Breast epithelium (tissue), 3 donors: Measurements from ENCODE around the gene ZNF562.

Source experiments
- POLR2AphosphoS5 ChIP-seq, 3 donors: sonication (generic); formaldehyde crosslinking; IDR thresholded peaks; one replicate each; pipeline ENCODE4 v1.6.1; 2017; ENCODE audit warnings: antibody characterized with exemption in 3 of 3
- TF ChIP-seq, protein P1 (sequence below), 3 donors: fragments of 450-650 bp; IDR thresholded peaks; one replicate each; pipeline ENCODE4 v1.5.1; 2016 to 2017; ENCODE audit warnings: antibody characterized with exemption in 3 of 3, mild to moderate bottlenecking in 3 of 3, moderate library complexity in 3 of 3

DNA sequence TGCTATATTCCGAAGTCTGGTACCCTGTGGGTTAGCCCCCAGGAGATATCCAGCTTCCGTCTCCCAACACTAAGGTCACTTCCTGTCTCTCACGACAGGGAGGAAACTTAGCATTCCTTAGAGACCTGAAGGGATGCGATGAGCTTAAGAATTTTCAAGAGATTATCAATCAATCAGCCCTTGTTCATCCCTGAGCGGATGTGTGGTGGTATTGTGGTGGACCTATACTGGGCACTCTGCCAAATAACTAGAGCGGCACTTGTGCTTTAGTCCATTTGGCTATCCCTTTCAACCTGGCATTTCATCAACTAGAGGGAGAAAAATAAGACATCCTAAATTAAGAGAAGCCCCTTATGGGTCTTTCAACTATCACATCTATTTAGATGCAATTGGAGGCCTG lies 30.9 kb upstream of the ZNF562 start:
- TF ChIP-seq, protein P1, sequence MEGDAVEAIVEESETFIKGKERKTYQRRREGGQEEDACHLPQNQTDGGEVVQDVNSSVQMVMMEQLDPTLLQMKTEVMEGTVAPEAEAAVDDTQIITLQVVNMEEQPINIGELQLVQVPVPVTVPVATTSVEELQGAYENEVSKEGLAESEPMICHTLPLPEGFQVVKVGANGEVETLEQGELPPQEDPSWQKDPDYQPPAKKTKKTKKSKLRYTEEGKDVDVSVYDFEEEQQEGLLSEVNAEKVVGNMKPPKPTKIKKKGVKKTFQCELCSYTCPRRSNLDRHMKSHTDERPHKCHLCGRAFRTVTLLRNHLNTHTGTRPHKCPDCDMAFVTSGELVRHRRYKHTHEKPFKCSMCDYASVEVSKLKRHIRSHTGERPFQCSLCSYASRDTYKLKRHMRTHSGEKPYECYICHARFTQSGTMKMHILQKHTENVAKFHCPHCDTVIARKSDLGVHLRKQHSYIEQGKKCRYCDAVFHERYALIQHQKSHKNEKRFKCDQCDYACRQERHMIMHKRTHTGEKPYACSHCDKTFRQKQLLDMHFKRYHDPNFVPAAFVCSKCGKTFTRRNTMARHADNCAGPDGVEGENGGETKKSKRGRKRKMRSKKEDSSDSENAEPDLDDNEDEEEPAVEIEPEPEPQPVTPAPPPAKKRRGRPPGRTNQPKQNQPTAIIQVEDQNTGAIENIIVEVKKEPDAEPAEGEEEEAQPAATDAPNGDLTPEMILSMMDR (IDR thresholded peaks at IDR 0.05), result no peak
- no peak for TF ChIP-seq POLR2AphosphoS5 (IDR thresholded peaks at IDR 0.05)
